MM.1S (cell line): ENCODE data around the gene COL11A2.

Source experiments
- DNase-seq: peaks from one replicate; pipeline ENCODE4 v3.0.0-alpha.2; 2015
- H2AFZ ChIP-seq: fragments of 300-600 bp; sonication (generic); 2 replicates; pipeline ENCODE4 v1.6.0; 2016; ENCODE audit warnings: antibody characterized with exemption, low read length
- H3F3A ChIP-seq: fragments of 300-600 bp; sonication (generic); 2 replicates; pipeline ENCODE4 v1.6.1; 2016; ENCODE audit warnings: mild to moderate bottlenecking, antibody characterized with exemption, low read length, moderate library complexity, mixed read lengths; ENCODE audit not compliant: insufficient read depth
- H3K27ac ChIP-seq: fragments of 300-600 bp; sonication (generic); 2 replicates; pipeline ENCODE4 v1.5.1; 2016; ENCODE audit warnings: mild to moderate bottlenecking, low read length
- H3K27me3 ChIP-seq: fragments of 300-600 bp; sonication (generic); replicated peaks from 2 replicates; pipeline ENCODE4 v1.6.0; 2016; ENCODE audit warnings: low read length; ENCODE audit not compliant: insufficient read depth
- H3K36me3 ChIP-seq: fragments of 300-600 bp; sonication (generic); replicated peaks from 2 replicates; pipeline ENCODE4 v1.6.1; 2016; ENCODE audit warnings: mild to moderate bottlenecking, low read length, mixed read lengths; ENCODE audit not compliant: insufficient read depth
- H3K4me1 ChIP-seq: fragments of 300-600 bp; sonication (generic); 2 replicates; pipeline ENCODE4 v1.6.1; 2016; ENCODE audit warnings: low read length, mixed read lengths
- H3K4me2 ChIP-seq: fragments of 300-600 bp; sonication (generic); 2 replicates; pipeline ENCODE4 v1.6.0; 2016; ENCODE audit warnings: low read depth, low read length
- H3K4me3 ChIP-seq: fragments of 300-600 bp; sonication (generic); 2 replicates; pipeline ENCODE4 v1.5.1; 2016; ENCODE audit warnings: low read length, mixed read lengths
- H3K79me2 ChIP-seq: fragments of 300-600 bp; sonication (generic); 2 replicates; pipeline ENCODE4 v1.6.1; 2016; ENCODE audit warnings: mixed run types, low read length, mixed read lengths
- H3K9ac ChIP-seq: fragments of 300-600 bp; sonication (generic); 2 replicates; pipeline ENCODE4 v1.6.1; 2016; ENCODE audit warnings: low read length, mixed read lengths
- H3K9me2 ChIP-seq: fragments of 300-600 bp; sonication (generic); replicated peaks from 2 replicates; pipeline ENCODE4 v1.6.1; 2016; ENCODE audit warnings: mild to moderate bottlenecking, low read length, mixed read lengths; ENCODE audit not compliant: insufficient read depth
- H3K9me3 ChIP-seq: fragments of 300-600 bp; sonication (generic); replicated peaks from 2 replicates; pipeline ENCODE4 v1.6.1; 2016; ENCODE audit warnings: mild to moderate bottlenecking, low read length, mixed read lengths; ENCODE audit not compliant: insufficient read depth
- H4K20me1 ChIP-seq: fragments of 300-600 bp; sonication (generic); 2 replicates; pipeline ENCODE4 v1.6.1; 2016; ENCODE audit warnings: mild to moderate bottlenecking, low read length, moderate library complexity, mixed read lengths; ENCODE audit not compliant: insufficient read depth
- EZH2 ChIP-seq: fragments of 300-600 bp; sonication (generic); optimal IDR thresholded peaks from 2 replicates; pipeline ENCODE3; 2017; ENCODE audit warnings: low read depth, mild to moderate bottlenecking, antibody characterized with exemption, low read length, mixed read lengths
- EZH2phosphoT487 ChIP-seq: fragments of 300-600 bp; sonication (generic); IDR thresholded peaks from 2 replicates; pipeline ENCODE4 v1.6.1; 2018; ENCODE audit warnings: antibody characterized with exemption, low read length
- TF ChIP-seq, protein P1 (sequence below): fragments of 300-600 bp; sonication (generic); IDR thresholded peaks from 2 replicates; pipeline ENCODE4 v1.5.1; 2016; ENCODE audit warnings: antibody characterized with exemption, low read length, mixed read lengths

The COL11A2 gene

DNA sequence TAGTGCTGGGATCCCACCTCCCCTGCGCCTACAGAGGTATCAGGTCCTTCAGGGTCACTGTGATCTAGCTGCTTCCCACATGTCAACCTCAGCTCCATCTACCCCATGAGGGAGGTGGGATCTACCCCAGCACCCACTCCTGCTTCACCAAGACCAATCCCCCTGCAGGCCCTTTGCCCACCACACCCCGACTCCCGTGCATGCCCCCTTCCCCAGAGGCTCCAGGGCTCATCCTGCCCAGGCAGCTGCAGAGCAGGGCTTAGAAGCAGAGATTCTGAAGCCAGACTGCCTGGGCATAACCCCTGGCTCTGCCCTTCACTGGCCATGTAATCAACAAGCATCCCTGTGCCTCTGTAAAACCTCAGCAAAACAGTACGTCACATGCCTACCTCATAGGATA is 17.5 kb downstream of the COL11A2 start:
- no peaks in the 10 kb centered on the region for H3K4me1 ChIP-seq
- DNase-seq, result no peak
- no peaks in the 10 kb centered on the region for H3K9me2 ChIP-seq
- H3F3A ChIP-seq, result no peaks in the 10 kb centered on the region
- H3K4me3 ChIP-seq, result no peak overlapping the region
- H3K9ac ChIP-seq, result no peak overlapping the region
- peaks cover 45% of the 10 kb centered on the region for H3K27me3 ChIP-seq
- no peaks in the 10 kb centered on the region for H3K79me2 ChIP-seq
- no peak overlapping the region for H2AFZ ChIP-seq
- TF ChIP-seq, protein P1, sequence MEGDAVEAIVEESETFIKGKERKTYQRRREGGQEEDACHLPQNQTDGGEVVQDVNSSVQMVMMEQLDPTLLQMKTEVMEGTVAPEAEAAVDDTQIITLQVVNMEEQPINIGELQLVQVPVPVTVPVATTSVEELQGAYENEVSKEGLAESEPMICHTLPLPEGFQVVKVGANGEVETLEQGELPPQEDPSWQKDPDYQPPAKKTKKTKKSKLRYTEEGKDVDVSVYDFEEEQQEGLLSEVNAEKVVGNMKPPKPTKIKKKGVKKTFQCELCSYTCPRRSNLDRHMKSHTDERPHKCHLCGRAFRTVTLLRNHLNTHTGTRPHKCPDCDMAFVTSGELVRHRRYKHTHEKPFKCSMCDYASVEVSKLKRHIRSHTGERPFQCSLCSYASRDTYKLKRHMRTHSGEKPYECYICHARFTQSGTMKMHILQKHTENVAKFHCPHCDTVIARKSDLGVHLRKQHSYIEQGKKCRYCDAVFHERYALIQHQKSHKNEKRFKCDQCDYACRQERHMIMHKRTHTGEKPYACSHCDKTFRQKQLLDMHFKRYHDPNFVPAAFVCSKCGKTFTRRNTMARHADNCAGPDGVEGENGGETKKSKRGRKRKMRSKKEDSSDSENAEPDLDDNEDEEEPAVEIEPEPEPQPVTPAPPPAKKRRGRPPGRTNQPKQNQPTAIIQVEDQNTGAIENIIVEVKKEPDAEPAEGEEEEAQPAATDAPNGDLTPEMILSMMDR, result no peak
- TF ChIP-seq EZH2phosphoT487, result no peak
- TF ChIP-seq EZH2, result no peak
- H3K36me3 ChIP-seq, result no peaks in the 10 kb centered on the region
- no peak overlapping the region for H3K27ac ChIP-seq
- H3K4me2 ChIP-seq, result no peak overlapping the region
- no peaks in the 10 kb centered on the region for H4K20me1 ChIP-seq
- H3K9me3 ChIP-seq, result no peaks in the 10 kb centered on the region

DNA sequence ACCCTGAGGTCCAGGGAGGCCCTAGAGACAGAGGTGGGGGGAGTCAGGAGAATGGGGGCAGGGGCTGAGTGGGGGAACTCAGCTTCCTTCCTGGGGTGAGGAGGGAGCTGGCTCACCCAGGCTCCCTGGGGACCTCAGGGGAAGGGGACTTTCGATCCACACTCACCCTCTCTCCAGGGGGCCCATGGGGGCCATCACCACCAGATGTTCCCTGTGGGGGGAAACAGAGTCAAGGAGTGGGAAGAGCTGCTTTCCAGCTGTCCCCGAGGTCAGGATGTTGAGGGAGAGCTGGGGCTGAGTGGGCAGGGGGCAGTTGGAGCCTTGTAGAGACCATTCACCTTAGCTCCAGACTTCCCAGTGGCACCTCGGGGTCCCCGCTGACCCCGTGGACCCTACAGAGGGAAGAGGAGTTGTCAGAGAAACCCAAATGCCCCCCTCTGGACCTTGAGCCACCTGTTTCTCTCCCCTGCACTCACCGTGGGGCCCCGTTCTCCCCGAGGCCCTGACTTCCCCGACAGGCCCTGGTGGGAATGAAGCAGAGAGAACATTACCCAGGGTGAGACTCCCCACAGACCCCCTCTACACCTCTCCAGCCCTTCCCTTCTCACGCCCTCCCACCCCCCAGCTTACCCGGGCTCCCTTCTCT is 18.6 kb downstream of the COL11A2 start:
- DNase-seq, result no peak
- H4K20me1 ChIP-seq, result no peaks in the 10 kb centered on the region
- H3K9me3 ChIP-seq, result no peaks in the 10 kb centered on the region
- no peak overlapping the region for H3K9ac ChIP-seq
- H3K36me3 ChIP-seq, result no peaks in the 10 kb centered on the region
- no peaks in the 10 kb centered on the region for H3F3A ChIP-seq
- H3K4me3 ChIP-seq, result no peak overlapping the region
- H2AFZ ChIP-seq, result no peak overlapping the region
- H3K4me2 ChIP-seq, result no peak overlapping the region
- no peaks in the 10 kb centered on the region for H3K4me1 ChIP-seq
- TF ChIP-seq, protein P1, result no peak
- no peak for TF ChIP-seq EZH2phosphoT487
- no peaks in the 10 kb centered on the region for H3K79me2 ChIP-seq
- H3K27me3 ChIP-seq, result peaks cover 45% of the 10 kb centered on the region
- H3K27ac ChIP-seq, result no peak overlapping the region
- no peaks in the 10 kb centered on the region for H3K9me2 ChIP-seq

DNA sequence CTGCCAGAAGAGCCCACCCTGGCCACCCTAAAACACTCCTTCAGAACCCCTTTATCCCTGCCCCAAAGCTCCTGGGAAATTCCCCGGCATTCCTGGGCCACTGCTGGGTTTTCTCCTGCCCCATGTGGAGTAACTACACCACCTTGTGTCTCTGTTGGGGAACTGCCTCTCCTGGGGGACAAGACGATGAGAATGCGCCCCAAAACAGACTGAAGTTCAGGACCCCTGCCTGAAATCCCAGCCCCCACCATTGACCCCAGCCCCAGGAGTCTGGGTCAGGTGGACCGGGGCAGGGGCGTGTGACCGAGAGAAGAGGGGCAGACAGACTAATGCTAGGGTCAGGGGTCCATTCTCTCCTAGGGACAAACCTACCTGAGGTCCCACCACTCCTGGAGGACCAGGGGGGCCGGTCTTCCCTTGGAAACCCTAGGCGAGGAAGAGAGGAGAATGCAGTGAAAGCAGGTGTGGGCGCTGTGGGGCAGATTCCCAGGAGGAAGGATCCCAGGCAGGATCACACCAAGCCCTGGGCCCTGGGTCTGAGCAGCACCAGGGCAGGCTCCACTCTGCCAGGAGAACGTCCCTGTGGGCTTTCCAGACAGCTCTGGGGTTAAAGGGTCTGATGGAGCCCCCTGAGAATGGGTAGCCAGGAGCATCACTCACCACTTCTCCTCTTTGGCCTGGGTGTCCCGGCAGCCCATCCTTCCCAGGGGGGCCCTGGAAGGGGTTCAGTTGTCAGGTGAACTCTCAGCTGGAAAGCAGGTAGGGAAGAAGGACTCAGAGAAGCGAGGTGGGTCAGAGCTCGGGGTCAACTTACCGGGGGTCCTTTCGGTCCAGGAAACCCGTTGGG is 19.4 kb downstream of the COL11A2 start:
- Histone ChIP-seq H3K9me3 (no peaks in the 10 kb centered on the region), H2AFZ (no peak overlapping the region), H3K9ac (no peak overlapping the region), H3K79me2 (no peaks in the 10 kb centered on the region), H4K20me1 (no peaks in the 10 kb centered on the region), H3K27me3 (peaks cover 44% of the 10 kb centered on the region), H3K4me3 (no peak overlapping the region), H3K9me2 (no peaks in the 10 kb centered on the region), H3K4me1 (no peaks in the 10 kb centered on the region), H3K27ac (no peak overlapping the region), H3K36me3 (no peaks in the 10 kb centered on the region), H3K4me2 (no peak overlapping the region), H3F3A (no peaks in the 10 kb centered on the region)
- TF ChIP-seq EZH2phosphoT487, result no peak
- TF ChIP-seq, protein P1, result peak; percentile 60
- no peak for DNase-seq
